ENCODE measurements around the gene ZNF83.
"Not testable (repeated sequence)": the region's sequence is repeated elsewhere in the genome, so short reads cannot be mapped to it uniquely, and the experiment has no call there.

ZNF83 gene

GRCh38 chr19:52569638-52569999 is 68.5 kb downstream of the ZNF83 start:
- DNase-seq (ENCODE audit: low spot score), result not testable (repeated sequence)

- no peak for DNase-seq (ENCODE audit: low spot score)
Observed at GRCh38 chr19:52567921-52568320, 70.2 kb downstream of the ZNF83 start.

- no peak for DNase-seq (ENCODE audit: low spot score)
Observed at GRCh38 chr19:52566588-52566987, 71.6 kb downstream of the ZNF83 start.

- no peak for DNase-seq (ENCODE audit: low spot score)
Observed at GRCh38 chr19:52566121-52566520, 72.0 kb downstream of the ZNF83 start.

Data from hematopoietic multipotent progenitor cell treated with erythropoietin and hydrocortisone succinate and interleukin-3 and kit ligand, for 17 days (in vitro differentiated cells).